Endothelial cell of umbilical vein (primary cell): ENCODE measurements around the gene PCDH9. TPM values are rescaled to one million over a fixed set of nuclear protein-coding genes. Genes with fewer than 3 reads are reported as not detected.

Experiments used
- BruUV-seq: library from RNA; stranded (reverse); fragments of 400-500 nt; replicated peaks from 2 replicates; lab custom pipeline; 2021; lab: Mats Ljungman, UMichigan
- CTCF ChIA-PET: fragments of 300-600, 350-600 bp; sonication (Branson Sonifier 250); formaldehyde crosslinking; loops from one replicate; lab custom pipeline; 2021; ENCODE audit warnings: antibody characterized with exemption, inconsistent platforms; lab: Charles Lee
- POLR2A ChIA-PET: fragments of 300-600, 350-600 bp; sonication (Branson Sonifier 250); formaldehyde crosslinking; loops from one replicate; lab custom pipeline; 2021; ENCODE audit warnings: antibody characterized with exemption, inconsistent platforms; lab: Charles Lee
- DNase-seq: peaks from one replicate; pipeline ENCODE4 v3.0.0-alpha.2; 2011; ENCODE audit warnings: low read depth, low spot score
- FAIRE-seq: peaks from 2 replicates; lab custom pipeline; 2011; peaks lifted over from hg19 to GRCh38; lab: Jason Lieb, UNC
- H2AFZ ChIP-seq: 2 replicates; pipeline ENCODE4 v1.6.0; 2012; ENCODE audit warnings: low read depth, low read length, control low read depth, inconsistent platforms
- H3K27ac ChIP-seq: 2 replicates; pipeline ENCODE4 v1.5.1; 2011; ENCODE audit warnings: low read depth, mild to moderate bottlenecking, control low read depth, low read length, moderate library complexity; ENCODE audit not compliant: insufficient read depth
- H3K27me3 ChIP-seq, 2 experiments: 2 replicates each; pipeline versions ENCODE4 v1.6.0 to v1.6.1; 2011; ENCODE audit warnings: low read length in 2 of 2, mixed read lengths in 1 of 2; ENCODE audit not compliant: control insufficient read depth in 2 of 2, insufficient read depth in 2 of 2
- H3K36me3 ChIP-seq, 2 experiments: 2 replicates in 1 of 2; 3 replicates in 1 of 2; pipeline ENCODE4 v1.5.1; 2011; ENCODE audit warnings: low read length in 2 of 2, mild to moderate bottlenecking in 1 of 2, moderate library complexity in 1 of 2; ENCODE audit not compliant: control insufficient read depth in 2 of 2, insufficient read depth in 2 of 2; ENCODE audit errors: extremely low read depth in 1 of 2
- H3K4me1 ChIP-seq: 3 replicates; pipeline ENCODE4 v1.5.1; 2011; ENCODE audit warnings: mild to moderate bottlenecking, low read length; ENCODE audit not compliant: control insufficient read depth, insufficient read depth; ENCODE audit errors: extremely low read depth
- H3K4me2 ChIP-seq: 2 replicates; pipeline ENCODE4 v1.6.1; 2011; ENCODE audit warnings: low read length, control low read depth, mixed read lengths; ENCODE audit not compliant: insufficient read depth
- H3K4me3 ChIP-seq, 3 experiments: fragments of 200-600 bp in 1 of 3; sonication (generic), shearing (Covaris generic) in 1 of 3; replicated peaks in 1 of 3; 2 replicates each; pipeline ENCODE4 v1.5.1; 2011 to 2016; ENCODE audit warnings: control low read depth in 3 of 3, low read length in 3 of 3, mild to moderate bottlenecking in 2 of 3, inconsistent platforms in 1 of 3, low read depth in 1 of 3, moderate library complexity in 1 of 3; ENCODE audit not compliant: insufficient read depth in 1 of 3
- H3K79me2 ChIP-seq: 2 replicates; pipeline ENCODE4 v1.6.0; 2012; ENCODE audit warnings: low read length, inconsistent platforms; ENCODE audit not compliant: control insufficient read depth, insufficient read depth
- H3K9ac ChIP-seq: replicated peaks from 2 replicates; pipeline ENCODE3; 2011; ENCODE audit warnings: low read length, control low read depth; ENCODE audit not compliant: insufficient read depth; ENCODE audit errors: extremely low read depth
- H3K9me1 ChIP-seq: replicated peaks from 3 replicates; pipeline ENCODE4 v1.6.0; 2011; ENCODE audit warnings: mild to moderate bottlenecking, low read length; ENCODE audit not compliant: control insufficient read depth, insufficient read depth; ENCODE audit errors: extremely low read depth
- H3K9me3 ChIP-seq: replicated peaks from 2 replicates; pipeline ENCODE4 v1.5.1; 2012; ENCODE audit warnings: low read length, inconsistent platforms; ENCODE audit not compliant: control insufficient read depth, insufficient read depth
- H4K20me1 ChIP-seq: replicated peaks from 2 replicates; pipeline ENCODE3; 2011; ENCODE audit warnings: mild to moderate bottlenecking, low read length; ENCODE audit not compliant: control insufficient read depth, insufficient read depth; ENCODE audit errors: extremely low read depth
- EZH2 ChIP-seq: IDR thresholded peaks from 2 replicates; pipeline ENCODE4 v1.6.1; 2012; ENCODE audit warnings: borderline replicate concordance, low read depth, mild to moderate bottlenecking, moderate library complexity, low read length, inconsistent platforms; ENCODE audit not compliant: severe bottlenecking
- GATA2 ChIP-seq: IDR thresholded peaks from 2 replicates; pipeline ENCODE4 v1.7.0; 2011; ENCODE audit warnings: low read depth, mild to moderate bottlenecking, moderate library complexity, mixed read lengths, low read length; ENCODE audit not compliant: insufficient read length, insufficient read depth
- JUN ChIP-seq: IDR thresholded peaks from 2 replicates; pipeline ENCODE4 v1.6.1; 2011; ENCODE audit warnings: borderline replicate concordance, low read depth; ENCODE audit not compliant: insufficient read length, insufficient read depth
- MYC ChIP-seq: IDR thresholded peaks from one replicate; pipeline ENCODE4 v1.6.1; 2011; ENCODE audit warnings: mild to moderate bottlenecking, low read depth, low read length
- POLR2A ChIP-seq: IDR thresholded peaks from 2 replicates; pipeline ENCODE4 v1.6.1; 2012; ENCODE audit warnings: low read depth, mild to moderate bottlenecking, control low read depth, low read length
- POLR2AphosphoS5 ChIP-seq: IDR thresholded peaks from 2 replicates; pipeline ENCODE4 v1.6.1; 2012; ENCODE audit warnings: low read depth, mild to moderate bottlenecking, control low read depth, low read length, moderate library complexity; ENCODE audit not compliant: insufficient read depth
- dilution Hi-C: fragments of 300-500 bp; cut with MboI; formaldehyde crosslinking; loops from one replicate; pipeline ENCODE4 v1.15.0; 2019; ENCODE audit warnings: low sequenced_read_pairs; ENCODE audit not compliant: extremely low pct_ligation_motif_present
- intact Hi-C: fragments of 100-400 bp; cut with micrococcal nuclease; formaldehyde crosslinking; loops from one replicate; pipeline ENCODE4 v1.10.0; 2022
- polyA plus RNA-seq, 4 experiments: library from polyadenylated mRNA; depleted of rRNA in 3 of 4; stranded (reverse) in 3 of 4; unstranded in 1 of 4; fragments of >200 nt; gene quantifications; 2 replicates each; pipeline versions ENCODE4 v1.2.1 to v1.2.3, GENCODE V29; 2011 to 2012; ENCODE audit warnings: missing spikeins in 1 of 4
- total RNA-seq: library from RNA; stranded (reverse); gene quantifications from 2 replicates; pipeline ENCODE4 v1.2.3, GENCODE V29; 2021
- TF ChIP-seq, protein P1 (sequence below): IDR thresholded peaks from 2 replicates; pipeline ENCODE4 v1.6.1; 2011; ENCODE audit not compliant: insufficient read depth, insufficient read length

PCDH9 gene
- total and polyA plus RNA-seq, 2 donors (not counting 3 experiments of a cell fraction or from before 2014, with no cell fraction given) = 1.1 to 5.2 TPM

DNA sequence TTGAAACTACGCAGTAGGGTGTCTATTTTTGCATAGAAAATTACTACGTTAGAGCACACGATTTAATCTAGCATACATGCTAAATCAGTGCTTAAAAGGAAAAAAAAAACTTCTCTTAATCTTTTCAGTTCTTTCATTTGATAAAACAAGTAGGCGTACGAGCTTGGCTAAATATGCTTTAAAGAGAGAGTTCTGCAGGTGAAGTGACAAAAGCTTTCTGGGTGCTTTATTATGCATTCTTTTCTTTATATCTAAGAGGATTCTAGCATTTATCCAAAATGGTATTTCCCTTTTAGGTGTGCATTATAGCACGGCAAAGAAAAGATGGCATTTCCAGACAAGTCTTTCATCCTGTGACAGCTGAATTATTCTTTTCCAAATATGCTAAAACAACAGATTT, 281.2 kb downstream of the PCDH9 start:
- no peak overlapping the region for H2AFZ ChIP-seq
- intact Hi-C loops = no loop called here
- CTCF ChIA-PET = no interaction called here

DNA sequence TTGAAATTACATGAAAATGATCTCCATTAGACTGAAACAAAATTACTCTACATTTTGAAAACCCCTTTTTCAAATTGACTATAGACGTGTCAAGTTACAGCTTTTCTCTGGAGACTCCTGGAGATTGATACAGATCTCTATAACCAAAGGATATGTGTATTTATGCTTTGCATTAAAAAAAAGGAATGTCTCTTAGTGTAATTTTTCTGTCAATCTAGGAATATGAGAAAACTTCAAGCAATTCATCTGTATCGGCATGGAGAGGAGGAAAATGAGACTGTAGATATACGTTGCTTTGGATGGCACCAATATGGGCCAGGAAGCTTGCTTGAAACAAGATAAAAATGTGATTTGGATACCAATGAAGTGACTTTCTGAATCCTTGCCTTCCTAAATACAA, 286.6 kb downstream of the PCDH9 start:
- H3K36me3 ChIP-seq = no peaks in the 10 kb centered on the region
- H3K79me2 ChIP-seq = no peaks in the 10 kb centered on the region
- ChIA-PET CTCF (no interaction called here), POLR2A (no interaction called here)
- no peaks in the 10 kb centered on the region for H3K27me3 ChIP-seq
- no peaks in the 10 kb centered on the region for H3K9me1 ChIP-seq
- H3K27ac ChIP-seq = no peak overlapping the region
- no peak overlapping the region for H3K4me2 ChIP-seq
- intact Hi-C loops (no loop called here), dilution Hi-C loops (no loop called here)
- no peak overlapping the region for H3K4me3 ChIP-seq
- no peak overlapping the region for H2AFZ ChIP-seq
- H3K9me3 ChIP-seq = no peaks in the 10 kb centered on the region
- TF ChIP-seq MYC = no peak
- no peak for DNase-seq
- FAIRE-seq = no peak
- no peaks in the 10 kb centered on the region for H4K20me1 ChIP-seq
- H3K9ac ChIP-seq = no peak overlapping the region
- BruUV-seq = no TSS peak
- H3K4me1 ChIP-seq = peaks cover 7% of the 10 kb centered on the region

More for the DNA sequence above, 281.2 kb downstream of the PCDH9 start:
- H3K9me3 ChIP-seq = no peaks in the 10 kb centered on the region
- no peaks in the 10 kb centered on the region for H3K79me2 ChIP-seq
- POLR2A ChIA-PET = no interaction called here
- no peak overlapping the region for H3K4me3 ChIP-seq
- DNase-seq (no peak), FAIRE-seq (no peak)
- no peaks in the 10 kb centered on the region for H3K9me1 ChIP-seq
- TF ChIP-seq POLR2A (no peak), POLR2AphosphoS5 (no peak), EZH2 (no peak), JUN (no peak), GATA2 (no peak)
- TF ChIP-seq, protein P1, sequence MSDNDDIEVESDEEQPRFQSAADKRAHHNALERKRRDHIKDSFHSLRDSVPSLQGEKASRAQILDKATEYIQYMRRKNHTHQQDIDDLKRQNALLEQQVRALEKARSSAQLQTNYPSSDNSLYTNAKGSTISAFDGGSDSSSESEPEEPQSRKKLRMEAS = no peak
- no peaks in the 10 kb centered on the region for H4K20me1 ChIP-seq
- no peaks in the 10 kb centered on the region for H3K27me3 ChIP-seq
- dilution Hi-C loops = no loop called here
- H3K27ac ChIP-seq = no peak overlapping the region
- H3K4me2 ChIP-seq = no peak overlapping the region
- H3K36me3 ChIP-seq = no peaks in the 10 kb centered on the region
- H3K4me1 ChIP-seq = no peaks in the 10 kb centered on the region
- H3K9ac ChIP-seq = no peak overlapping the region
- no TSS peak for BruUV-seq
